HepG2 (cell line): ENCODE data around the gene KRTAP29-1.

ENCODE experiments used
- CBX1 ChIP-seq: IDR thresholded peaks from one replicate; pipeline ENCODE4 v1.6.1; 2016; ENCODE audit warnings: antibody characterized with exemption, low read depth
- KDM5A ChIP-seq: fragments of 200-600 bp; sonication (generic); IDR thresholded peaks from 2 replicates; pipeline ENCODE4 v1.7.0; 2018; ENCODE audit warnings: antibody characterized with exemption, mild to moderate bottlenecking, low read length, borderline replicate concordance
- NFE2L2 ChIP-seq: fragments of 150-350 bp; IDR thresholded peaks from 2 replicates; pipeline ENCODE4 v1.6.1; 2014; ENCODE audit warnings: low read length
- PAF1 ChIP-seq: IDR thresholded peaks from 2 replicates; pipeline ENCODE4 v1.6.1; 2016; ENCODE audit warnings: missing genetic modification reagents, missing compliant biosample characterization
- PHF20 ChIP-seq: sonication (generic); formaldehyde crosslinking; IDR thresholded peaks from 2 replicates; pipeline ENCODE4 v1.5.0; 2020; ENCODE audit warnings: mild to moderate bottlenecking, missing genetic modification reagents
- RFX5 ChIP-seq: IDR thresholded peaks from 2 replicates; pipeline ENCODE4 v1.6.1; 2011; ENCODE audit warnings: low read depth, low read length, improper control_type of control experiment
- ZNF264 ChIP-seq: sonication (generic); formaldehyde crosslinking; IDR thresholded peaks from 2 replicates; pipeline ENCODE4 v1.4.0; 2020; ENCODE audit warnings: missing genetic modification reagents
- TF ChIP-seq, protein P1 (sequence below): sonication (generic); formaldehyde crosslinking; IDR thresholded peaks from 2 replicates; pipeline ENCODE4 v1.8.1; 2023; ENCODE audit warnings: mild to moderate bottlenecking, missing genetic modification reagents
- TF ChIP-seq, protein P2 (sequence below): sonication (generic); formaldehyde crosslinking; IDR thresholded peaks from 2 replicates; pipeline ENCODE4 v1.9.0; 2022; ENCODE audit warnings: missing genetic modification reagents, mild to moderate bottlenecking, borderline replicate concordance
- TF ChIP-seq, protein P3 (sequence below): sonication (generic); formaldehyde crosslinking; IDR thresholded peaks from 2 replicates; pipeline ENCODE4 v1.5.0; 2020; ENCODE audit warnings: mild to moderate bottlenecking, missing genetic modification reagents, moderate library complexity

DNA sequence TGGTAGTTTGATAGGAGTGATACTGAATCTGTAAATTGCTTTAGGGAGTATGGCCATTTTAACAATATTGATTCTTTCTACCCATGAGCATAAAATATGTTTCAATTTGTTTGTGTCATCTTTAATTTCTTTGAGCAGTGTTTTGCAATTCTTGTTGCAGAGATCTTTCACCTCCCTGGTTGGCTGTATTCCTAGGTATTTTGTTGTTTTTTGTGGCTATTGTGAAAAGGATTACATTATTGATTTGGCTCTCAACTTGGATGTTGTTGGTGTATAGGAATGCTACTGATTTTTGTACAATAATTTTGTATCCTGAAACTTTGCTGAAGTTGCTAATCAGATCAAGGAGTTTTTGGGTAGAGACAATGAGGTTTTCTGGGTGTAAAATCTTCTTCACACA is 44.2 kb downstream of the KRTAP29-1 start:
- TF ChIP-seq PAF1 (no peak), KDM5A (no peak), NFE2L2 (no peak), ZNF264 (CRISPR knock-in tag) (no peak), PHF20 (CRISPR knock-in tag) (no peak), RFX5 (no peak), CBX1 (no peak)
- TF ChIP-seq, protein P1, sequence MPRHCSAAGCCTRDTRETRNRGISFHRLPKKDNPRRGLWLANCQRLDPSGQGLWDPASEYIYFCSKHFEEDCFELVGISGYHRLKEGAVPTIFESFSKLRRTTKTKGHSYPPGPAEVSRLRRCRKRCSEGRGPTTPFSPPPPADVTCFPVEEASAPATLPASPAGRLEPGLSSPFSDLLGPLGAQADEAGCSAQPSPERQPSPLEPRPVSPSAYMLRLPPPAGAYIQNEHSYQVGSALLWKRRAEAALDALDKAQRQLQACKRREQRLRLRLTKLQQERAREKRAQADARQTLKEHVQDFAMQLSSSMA (CRISPR knock-in tag), result no peak
- TF ChIP-seq, protein P2, sequence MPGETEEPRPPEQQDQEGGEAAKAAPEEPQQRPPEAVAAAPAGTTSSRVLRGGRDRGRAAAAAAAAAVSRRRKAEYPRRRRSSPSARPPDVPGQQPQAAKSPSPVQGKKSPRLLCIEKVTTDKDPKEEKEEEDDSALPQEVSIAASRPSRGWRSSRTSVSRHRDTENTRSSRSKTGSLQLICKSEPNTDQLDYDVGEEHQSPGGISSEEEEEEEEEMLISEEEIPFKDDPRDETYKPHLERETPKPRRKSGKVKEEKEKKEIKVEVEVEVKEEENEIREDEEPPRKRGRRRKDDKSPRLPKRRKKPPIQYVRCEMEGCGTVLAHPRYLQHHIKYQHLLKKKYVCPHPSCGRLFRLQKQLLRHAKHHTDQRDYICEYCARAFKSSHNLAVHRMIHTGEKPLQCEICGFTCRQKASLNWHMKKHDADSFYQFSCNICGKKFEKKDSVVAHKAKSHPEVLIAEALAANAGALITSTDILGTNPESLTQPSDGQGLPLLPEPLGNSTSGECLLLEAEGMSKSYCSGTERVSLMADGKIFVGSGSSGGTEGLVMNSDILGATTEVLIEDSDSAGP, result no peak
- TF ChIP-seq, protein P3, sequence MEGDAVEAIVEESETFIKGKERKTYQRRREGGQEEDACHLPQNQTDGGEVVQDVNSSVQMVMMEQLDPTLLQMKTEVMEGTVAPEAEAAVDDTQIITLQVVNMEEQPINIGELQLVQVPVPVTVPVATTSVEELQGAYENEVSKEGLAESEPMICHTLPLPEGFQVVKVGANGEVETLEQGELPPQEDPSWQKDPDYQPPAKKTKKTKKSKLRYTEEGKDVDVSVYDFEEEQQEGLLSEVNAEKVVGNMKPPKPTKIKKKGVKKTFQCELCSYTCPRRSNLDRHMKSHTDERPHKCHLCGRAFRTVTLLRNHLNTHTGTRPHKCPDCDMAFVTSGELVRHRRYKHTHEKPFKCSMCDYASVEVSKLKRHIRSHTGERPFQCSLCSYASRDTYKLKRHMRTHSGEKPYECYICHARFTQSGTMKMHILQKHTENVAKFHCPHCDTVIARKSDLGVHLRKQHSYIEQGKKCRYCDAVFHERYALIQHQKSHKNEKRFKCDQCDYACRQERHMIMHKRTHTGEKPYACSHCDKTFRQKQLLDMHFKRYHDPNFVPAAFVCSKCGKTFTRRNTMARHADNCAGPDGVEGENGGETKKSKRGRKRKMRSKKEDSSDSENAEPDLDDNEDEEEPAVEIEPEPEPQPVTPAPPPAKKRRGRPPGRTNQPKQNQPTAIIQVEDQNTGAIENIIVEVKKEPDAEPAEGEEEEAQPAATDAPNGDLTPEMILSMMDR, result no peak
